Astrocyte (in vitro differentiated cells and primary cell): ENCODE results near the gene IL12RB2. TPM values are rescaled to one million over a fixed set of nuclear protein-coding genes. Genes with fewer than 3 reads are reported as not detected.
A peak's percentile ranks its signal among the peaks of the same experiment; 100 is the strongest.

Experiments used
- DNase-seq: peaks from one replicate; pipeline ENCODE4 v3.0.0-alpha.2; 2010; ENCODE audit warnings: low read depth
- FAIRE-seq: peaks from 2 replicates; lab custom pipeline; 2011; peaks lifted over from hg19 to GRCh38; lab: Jason Lieb, UNC
- H2AFZ ChIP-seq: 2 replicates; pipeline ENCODE4 v1.6.0; 2012; ENCODE audit warnings: low read depth, low read length, inconsistent platforms
- H3K27ac ChIP-seq: 2 replicates; pipeline ENCODE4 v1.5.1; 2011; ENCODE audit warnings: low read depth, low read length, inconsistent platforms
- H3K27me3 ChIP-seq: 2 replicates; pipeline ENCODE4 v1.6.0; 2011; ENCODE audit warnings: low read length, inconsistent platforms; ENCODE audit not compliant: insufficient read depth
- H3K36me3 ChIP-seq: 2 replicates; pipeline ENCODE4 v1.5.1; 2011; ENCODE audit warnings: low read length, inconsistent platforms; ENCODE audit not compliant: insufficient read depth
- H3K4me1 ChIP-seq: 2 replicates; pipeline ENCODE4 v1.5.1; 2011; ENCODE audit warnings: low read length, inconsistent platforms; ENCODE audit not compliant: insufficient read depth
- H3K4me2 ChIP-seq: 2 replicates; pipeline ENCODE4 v1.6.0; 2012; ENCODE audit warnings: low read length, inconsistent platforms
- H3K4me3 ChIP-seq: 2 replicates; pipeline ENCODE4 v1.5.1; 2011; ENCODE audit warnings: low read depth, mild to moderate bottlenecking, low read length, inconsistent platforms; ENCODE audit not compliant: insufficient read depth
- H3K79me2 ChIP-seq: 2 replicates; pipeline ENCODE4 v1.6.0; 2012; ENCODE audit warnings: mild to moderate bottlenecking, low read length, inconsistent platforms; ENCODE audit not compliant: insufficient read depth
- H3K9ac ChIP-seq: 2 replicates; pipeline ENCODE4 v1.6.0; 2012; ENCODE audit warnings: mild to moderate bottlenecking, low read length, inconsistent platforms
- H3K9me3 ChIP-seq: 2 replicates; pipeline ENCODE4 v1.5.1; 2012; ENCODE audit warnings: low read depth, mild to moderate bottlenecking, low read length, inconsistent platforms; ENCODE audit not compliant: insufficient read depth
- H4K20me1 ChIP-seq: 2 replicates; pipeline ENCODE4 v1.6.0; 2012; ENCODE audit warnings: low read length, inconsistent platforms; ENCODE audit not compliant: insufficient read depth
- H3K27ac Mint-ChIP-seq: one replicate; pipeline ENCODE4 v1.8.0; 2021; ENCODE audit warnings: mild to moderate bottlenecking, mixed read lengths; ENCODE audit not compliant: unreplicated experiment
- H3K27me3 Mint-ChIP-seq: one replicate; pipeline ENCODE4 v1.8.0; 2021; ENCODE audit warnings: low read depth, mixed read lengths; ENCODE audit not compliant: unreplicated experiment
- H3K36me3 Mint-ChIP-seq: one replicate; pipeline ENCODE4 v1.8.0; 2021; ENCODE audit warnings: low read depth, mixed read lengths; ENCODE audit not compliant: unreplicated experiment
- H3K4me1 Mint-ChIP-seq: one replicate; pipeline ENCODE4 v1.8.0; 2021; ENCODE audit warnings: low read depth, mixed read lengths; ENCODE audit not compliant: unreplicated experiment
- H3K4me3 Mint-ChIP-seq: one replicate; pipeline ENCODE4 v1.8.0; 2021; ENCODE audit warnings: mild to moderate bottlenecking, moderate library complexity, mixed read lengths; ENCODE audit not compliant: unreplicated experiment
- H3K9me3 Mint-ChIP-seq: one replicate; pipeline ENCODE4 v1.8.0; 2021; ENCODE audit warnings: mild to moderate bottlenecking, mixed read lengths; ENCODE audit not compliant: unreplicated experiment
- CTCF ChIP-seq: IDR thresholded peaks from 2 replicates; pipeline ENCODE4 v1.5.1; 2011; ENCODE audit warnings: low read depth, mild to moderate bottlenecking, inconsistent platforms, low read length, moderate library complexity; ENCODE audit not compliant: insufficient read depth
- EZH2 ChIP-seq: IDR thresholded peaks from 2 replicates; pipeline ENCODE4 v1.6.1; 2012; ENCODE audit warnings: mild to moderate bottlenecking, low read length, inconsistent platforms; ENCODE audit not compliant: insufficient read depth
- total RNA-seq: library from RNA; stranded (reverse); gene quantifications from 2 replicates; pipeline ENCODE4 v1.2.1, GENCODE V29; 2021

The IL12RB2 gene
- total RNA-seq, 1 donor from 2014 or later = 0.11 TPM

GRCh38 chr1:67306547-67306946, 1.1 kb upstream of the IL12RB2 start:
- DNase-seq (no peak), FAIRE-seq (no peak)
- Histone ChIP-seq H3K27me3 (peaks cover 13% of the 10 kb centered on the region), H3K27ac (no peak overlapping the region), H3K79me2 (no peaks in the 10 kb centered on the region), H3K36me3 (no peaks in the 10 kb centered on the region), H3K4me3 (no peak overlapping the region), H4K20me1 (no peaks in the 10 kb centered on the region), H3K4me2 (no peak overlapping the region), H2AFZ (no peak overlapping the region), H3K9me3 (no peaks in the 10 kb centered on the region), H3K9ac (no peak overlapping the region), H3K4me1 (no peaks in the 10 kb centered on the region)
- Mint-ChIP-seq H3K4me1 (no peaks in the 10 kb centered on the region), H3K27ac (no peak overlapping the region), H3K36me3 (no peaks in the 10 kb centered on the region), H3K9me3 (peaks cover 2% of the 10 kb centered on the region), H3K27me3 (peaks cover 22% of the 10 kb centered on the region), H3K4me3 (no peak overlapping the region)
- no peak for TF ChIP-seq CTCF
- TF ChIP-seq EZH2 = no peak

- H3K79me2 ChIP-seq = no peaks in the 10 kb centered on the region
- Mint-ChIP-seq H3K27me3 (peaks cover 22% of the 10 kb centered on the region), H3K4me3 (peak overlapping the region; percentile 80), H3K36me3 (no peaks in the 10 kb centered on the region), H3K27ac (no peak overlapping the region), H3K4me1 (no peaks in the 10 kb centered on the region), H3K9me3 (peaks cover 2% of the 10 kb centered on the region)
- no peaks in the 10 kb centered on the region for H4K20me1 ChIP-seq
- DNase-seq = no peak
- H3K9ac ChIP-seq = no peak overlapping the region
- H3K27ac ChIP-seq = no peak overlapping the region
- peaks cover 13% of the 10 kb centered on the region for H3K27me3 ChIP-seq
- H2AFZ ChIP-seq = peak overlapping the region; percentile 10
- no peak for FAIRE-seq
- TF ChIP-seq CTCF (no peak), EZH2 (no peak)
- peak overlapping the region; percentile 87 for H3K4me2 ChIP-seq
- no peak overlapping the region for H3K4me3 ChIP-seq
- no peaks in the 10 kb centered on the region for H3K9me3 ChIP-seq
- H3K36me3 ChIP-seq = no peaks in the 10 kb centered on the region
- no peaks in the 10 kb centered on the region for H3K4me1 ChIP-seq
Observed at GRCh38 chr1:67308136-67308535, 463 bp downstream of the IL12RB2 start.

GRCh38 chr1:67312615-67313014, 4.9 kb downstream of the IL12RB2 start:
- H4K20me1 ChIP-seq = no peaks in the 10 kb centered on the region
- no peak overlapping the region for H3K9ac ChIP-seq
- no peak overlapping the region for H3K27ac ChIP-seq
- TF ChIP-seq EZH2 (no peak), CTCF (no peak)
- no peak overlapping the region for H2AFZ ChIP-seq
- Mint-ChIP-seq H3K4me1 (no peaks in the 10 kb centered on the region), H3K27me3 (peaks cover 16% of the 10 kb centered on the region), H3K27ac (no peak overlapping the region), H3K36me3 (no peaks in the 10 kb centered on the region), H3K9me3 (peaks cover 2% of the 10 kb centered on the region), H3K4me3 (no peak overlapping the region)
- no peaks in the 10 kb centered on the region for H3K36me3 ChIP-seq
- H3K4me1 ChIP-seq = no peaks in the 10 kb centered on the region
- no peak overlapping the region for H3K4me2 ChIP-seq
- DNase-seq (no peak), FAIRE-seq (no peak)
- no peaks in the 10 kb centered on the region for H3K79me2 ChIP-seq
- H3K4me3 ChIP-seq = no peak overlapping the region
- peaks cover 5% of the 10 kb centered on the region for H3K27me3 ChIP-seq
- H3K9me3 ChIP-seq = no peaks in the 10 kb centered on the region
